ENCODE results near the gene TRMT2B.

TRMT2B gene

GRCh38 chrX:100964362-100964761 lies 87.5 kb downstream of the TRMT2B start:
- H3K9ac ChIP-seq (ENCODE audit: low read length): no peak overlapping the region

GRCh38 chrX:100962811-100963210 lies 89.1 kb downstream of the TRMT2B start:
- TF ChIP-seq EZH2phosphoT487 (IDR thresholded peaks at IDR 0.05; ENCODE audit: low read length) (no peak), CTCF (IDR thresholded peaks at IDR 0.05; ENCODE audit: low read length) (no peak), EZH2 (optimal IDR thresholded peaks at IDR 0.05; ENCODE audit: low read depth, low read length) (no peak)
- H3K27me3 ChIP-seq (replicated peaks; ENCODE audit: insufficient read depth, low read length): no peaks in the 10 kb centered on the region
- H3K9ac ChIP-seq (ENCODE audit: low read length): no peak overlapping the region
- H3K36me3 ChIP-seq (replicated peaks; ENCODE audit: insufficient read depth, low read length): no peaks in the 10 kb centered on the region
- no peaks in the 10 kb centered on the region for H3K79me2 ChIP-seq (ENCODE audit: low read length)
- no peaks in the 10 kb centered on the region for H4K20me1 ChIP-seq (ENCODE audit: insufficient read depth, low read length)
- no peaks in the 10 kb centered on the region for H3K9me2 ChIP-seq (replicated peaks; ENCODE audit: insufficient read depth, low read length)
- no peak overlapping the region for H3K27ac ChIP-seq (ENCODE audit: low read length)
- H3F3A ChIP-seq (ENCODE audit: insufficient read depth, low read length): no peaks in the 10 kb centered on the region
- H2AFZ ChIP-seq (ENCODE audit: low read length): no peak overlapping the region
- no peak overlapping the region for H3K4me3 ChIP-seq (ENCODE audit: low read length)
- H3K4me2 ChIP-seq (ENCODE audit: low read depth, low read length): no peak overlapping the region
- no peak for DNase-seq
- H3K4me1 ChIP-seq (ENCODE audit: low read length): no peaks in the 10 kb centered on the region
- H3K9me3 ChIP-seq (replicated peaks; ENCODE audit: insufficient read depth, low read length): no peaks in the 10 kb centered on the region

More at GRCh38 chrX:100964362-100964761, 87.5 kb downstream of the TRMT2B start:
- no peaks in the 10 kb centered on the region for H3K27me3 ChIP-seq (replicated peaks; ENCODE audit: insufficient read depth, low read length)
- TF ChIP-seq CTCF (IDR thresholded peaks at IDR 0.05; ENCODE audit: low read length): no peak
- TF ChIP-seq EZH2phosphoT487 (IDR thresholded peaks at IDR 0.05; ENCODE audit: low read length): no peak
- TF ChIP-seq EZH2 (optimal IDR thresholded peaks at IDR 0.05; ENCODE audit: low read depth, low read length): no peak
- no peaks in the 10 kb centered on the region for H4K20me1 ChIP-seq (ENCODE audit: insufficient read depth, low read length)
- no peaks in the 10 kb centered on the region for H3K4me1 ChIP-seq (ENCODE audit: low read length)
- no peaks in the 10 kb centered on the region for H3K9me3 ChIP-seq (replicated peaks; ENCODE audit: insufficient read depth, low read length)
- H3K9me2 ChIP-seq (replicated peaks; ENCODE audit: insufficient read depth, low read length): no peaks in the 10 kb centered on the region
- no peaks in the 10 kb centered on the region for H3F3A ChIP-seq (ENCODE audit: insufficient read depth, low read length)
- no peak overlapping the region for H3K4me3 ChIP-seq (ENCODE audit: low read length)
- H2AFZ ChIP-seq (ENCODE audit: low read length): no peak overlapping the region
- no peaks in the 10 kb centered on the region for H3K79me2 ChIP-seq (ENCODE audit: low read length)
- no peak overlapping the region for H3K4me2 ChIP-seq (ENCODE audit: low read depth, low read length)
- H3K27ac ChIP-seq (ENCODE audit: low read length): no peak overlapping the region
- no peaks in the 10 kb centered on the region for H3K36me3 ChIP-seq (replicated peaks; ENCODE audit: insufficient read depth, low read length)
- no peak for DNase-seq

Data from MM.1S (cell line).